Mesenchymal stem cell (in vitro differentiated cells and primary cell): ENCODE measurements around the gene ASMTL.

Experiments
- DNase-seq: peaks from one replicate; pipeline ENCODE4 v3.0.0-alpha.2; 2013
- H2AFZ ChIP-seq: one replicate; pipeline ENCODE4 v1.6.1; 2013; ENCODE audit warnings: low read depth, mild to moderate bottlenecking, control low read depth, inconsistent platforms, low read length, moderate library complexity
- H2AK5ac ChIP-seq: 2 replicates; pipeline ENCODE4 v1.6.1; 2013; ENCODE audit warnings: low read length, moderate library complexity, mild to moderate bottlenecking, inconsistent platforms; ENCODE audit not compliant: severe bottlenecking
- H2BK120ac ChIP-seq: one replicate; pipeline ENCODE4 v1.6.1; 2013; ENCODE audit warnings: low read depth, mild to moderate bottlenecking, inconsistent platforms, low read length, moderate library complexity
- H2BK12ac ChIP-seq, 2 experiments: one replicate each; pipeline ENCODE4 v1.6.1; 2013; ENCODE audit warnings: inconsistent platforms in 2 of 2, low read length in 2 of 2, mild to moderate bottlenecking in 2 of 2, moderate library complexity in 2 of 2, control low read depth in 1 of 2
- H2BK15ac ChIP-seq: one replicate; pipeline ENCODE4 v1.6.1; 2013; ENCODE audit warnings: mild to moderate bottlenecking, low read depth, inconsistent platforms; ENCODE audit not compliant: poor library complexity, severe bottlenecking
- H2BK5ac ChIP-seq: 2 replicates; pipeline ENCODE4 v1.6.1; 2013; ENCODE audit warnings: low read depth, mild to moderate bottlenecking, low read length, control low read depth, inconsistent platforms; ENCODE audit not compliant: poor library complexity, severe bottlenecking
- H3K14ac ChIP-seq, 2 experiments: one replicate each; pipeline ENCODE4 v1.6.1; 2013; ENCODE audit warnings: inconsistent platforms in 2 of 2, low read length in 2 of 2, control low read depth in 1 of 2, mild to moderate bottlenecking in 1 of 2, moderate library complexity in 1 of 2
- H3K18ac ChIP-seq, 2 experiments: one replicate each; pipeline ENCODE4 v1.6.1; 2013; ENCODE audit warnings: inconsistent platforms in 2 of 2, low read length in 2 of 2, control low read depth in 1 of 2, low read depth in 1 of 2, mild to moderate bottlenecking in 1 of 2
- H3K23ac ChIP-seq, 2 experiments: one replicate each; pipeline ENCODE4 v1.6.1; 2013; ENCODE audit warnings: inconsistent platforms in 2 of 2, low read length in 2 of 2, mild to moderate bottlenecking in 2 of 2, moderate library complexity in 2 of 2, control low read depth in 1 of 2
- H3K27ac ChIP-seq: 2 replicates; pipeline ENCODE4 v1.5.1; 2013; ENCODE audit warnings: mild to moderate bottlenecking, moderate library complexity, low read length, control low read depth, inconsistent platforms; ENCODE audit not compliant: poor library complexity, severe bottlenecking
- H3K27me3 ChIP-seq, 2 experiments: 2 replicates each; pipeline versions ENCODE4 v1.6.1 to v1.7.0; 2013; ENCODE audit warnings: low read length in 2 of 2, mild to moderate bottlenecking in 2 of 2, moderate library complexity in 2 of 2, control low read depth in 1 of 2, inconsistent platforms in 1 of 2; ENCODE audit not compliant: control insufficient read depth in 1 of 2, insufficient read depth in 1 of 2
- H3K36me3 ChIP-seq, 2 experiments: 2 replicates each; pipeline versions ENCODE4 v1.6.1 to v1.7.0; 2013; ENCODE audit warnings: low read length in 2 of 2, control low read depth in 1 of 2, inconsistent platforms in 1 of 2, low read depth in 1 of 2, mild to moderate bottlenecking in 1 of 2; ENCODE audit not compliant: insufficient read depth in 2 of 2, control insufficient read depth in 1 of 2
- H3K4ac ChIP-seq, 2 experiments: one replicate each; pipeline ENCODE4 v1.6.1; 2013; ENCODE audit warnings: inconsistent platforms in 2 of 2, low read length in 2 of 2, mild to moderate bottlenecking in 2 of 2, moderate library complexity in 2 of 2, control low read depth in 1 of 2, low read depth in 1 of 2
- H3K4me1 ChIP-seq: 2 replicates; pipeline ENCODE4 v1.6.1; 2013; ENCODE audit warnings: low read depth, low read length, control low read depth; ENCODE audit not compliant: control insufficient read depth, insufficient read depth
- H3K4me2 ChIP-seq: 2 replicates; pipeline ENCODE4 v1.6.1; 2013; ENCODE audit warnings: low read length, mild to moderate bottlenecking, inconsistent platforms; ENCODE audit not compliant: poor library complexity, severe bottlenecking
- H3K4me3 ChIP-seq, 2 experiments: 2 replicates each; pipeline versions ENCODE4 v1.5.1 to v1.7.0; 2013; ENCODE audit warnings: low read length in 2 of 2, mild to moderate bottlenecking in 2 of 2, control low read depth in 1 of 2, low read depth in 1 of 2; ENCODE audit not compliant: insufficient read depth in 1 of 2
- H3K79me1 ChIP-seq: replicated peaks from 2 replicates; pipeline ENCODE4 v1.6.1; 2013; ENCODE audit warnings: mild to moderate bottlenecking, control low read depth, low read length, inconsistent platforms; ENCODE audit not compliant: poor library complexity, severe bottlenecking
- H3K9ac ChIP-seq: 2 replicates; pipeline ENCODE4 v1.7.0; 2013; ENCODE audit warnings: mild to moderate bottlenecking, low read length, moderate library complexity
- H3K9me3 ChIP-seq: 2 replicates; pipeline ENCODE4 v1.7.0; 2013; ENCODE audit warnings: mild to moderate bottlenecking, low read length; ENCODE audit not compliant: control insufficient read depth
- H4K8ac ChIP-seq: one replicate; pipeline ENCODE4 v1.6.1; 2013; ENCODE audit warnings: inconsistent platforms, mild to moderate bottlenecking, low read length, moderate library complexity
- H4K91ac ChIP-seq: one replicate; pipeline ENCODE4 v1.6.1; 2013; ENCODE audit warnings: mild to moderate bottlenecking, low read length, inconsistent platforms
- WGBS: methylation state at CpG from one replicate; pipeline ENCODE4 v1.1.7; 2013; ENCODE audit warnings: mixed read lengths; 5-methylcytosine and 5-hydroxymethylcytosine counted together

The ASMTL gene

GRCh38 chrX:1398431-1399340 is 54.0 kb downstream of the ASMTL start:
- no peak overlapping the region for H3K23ac ChIP-seq
- no peak overlapping the region for H2BK12ac ChIP-seq
- no peak overlapping the region for H3K27ac ChIP-seq
- H2BK15ac ChIP-seq: no peak overlapping the region
- DNase-seq: peak; percentile 33
- H3K27me3 ChIP-seq: no peaks in the 10 kb centered on the region
- H3K9me3 ChIP-seq: no peaks in the 10 kb centered on the region
- H3K4me1 ChIP-seq: peaks cover 18% of the 10 kb centered on the region
- no peak overlapping the region for H4K8ac ChIP-seq
- H3K14ac ChIP-seq: no peak overlapping the region
- H4K91ac ChIP-seq: no peak overlapping the region
- H2AFZ ChIP-seq: no peak overlapping the region
- 86% methylated on average over 23 of the region's 29 CpGs for WGBS
- peaks cover 44 to 68% of the 10 kb centered on the region in 2 experiments for H3K36me3 ChIP-seq
- peaks cover 40% of the 10 kb centered on the region for H3K79me1 ChIP-seq
- H3K9ac ChIP-seq: no peak overlapping the region
- no peak overlapping the region for H2BK120ac ChIP-seq
- H2AK5ac ChIP-seq: no peak overlapping the region
- H3K4ac ChIP-seq: no peak overlapping the region
- no peak overlapping the region for H2BK5ac ChIP-seq
- H3K18ac ChIP-seq: no peak overlapping the region
- no peak overlapping the region for H3K4me3 ChIP-seq
- H3K4me2 ChIP-seq: no peak overlapping the region

GRCh38 chrX:1397441-1398270 is 55.1 kb downstream of the ASMTL start:
- WGBS: 86% methylated on average over 24 of the region's 29 CpGs
- Histone ChIP-seq H3K27ac (no peak overlapping the region), H3K27me3 (no peaks in the 10 kb centered on the region), H2AFZ (no peak overlapping the region), H2AK5ac (no peak overlapping the region), H3K36me3 (peaks cover 35 to 58% of the 10 kb centered on the region in 2 experiments), H4K91ac (no peak overlapping the region), H3K4me2 (no peak overlapping the region), H3K14ac (no peak overlapping the region), H3K9me3 (no peaks in the 10 kb centered on the region), H3K4ac (no peak overlapping the region), H3K4me1 (peaks cover 18% of the 10 kb centered on the region), H2BK15ac (no peak overlapping the region), H2BK120ac (no peak overlapping the region), H3K23ac (no peak overlapping the region), H2BK5ac (no peak overlapping the region), H3K79me1 (peaks cover 33% of the 10 kb centered on the region), H4K8ac (peak overlapping the region; percentile 41), H3K18ac (no peak overlapping the region), H3K4me3 (no peak overlapping the region), H3K9ac (no peak overlapping the region), H2BK12ac (no peak overlapping the region)
- no peak for DNase-seq

- no peak overlapping the region for H3K18ac ChIP-seq
- WGBS: 89% methylated on average over 15 of the region's 15 CpGs
- H3K14ac ChIP-seq: no peak overlapping the region
- H3K23ac ChIP-seq: no peak overlapping the region
- no peak overlapping the region for H2BK12ac ChIP-seq
- H4K91ac ChIP-seq: no peak overlapping the region
- H3K4ac ChIP-seq: no peak overlapping the region
- H2AK5ac ChIP-seq: no peak overlapping the region
- DNase-seq: no peak
- no peak overlapping the region for H2BK15ac ChIP-seq
- H3K9ac ChIP-seq: no peak overlapping the region
- H3K36me3 ChIP-seq: peaks cover 32 to 52% of the 10 kb centered on the region in 2 experiments
- no peak overlapping the region for H3K27ac ChIP-seq
- no peak overlapping the region for H3K4me2 ChIP-seq
- no peaks in the 10 kb centered on the region for H3K9me3 ChIP-seq
- H3K79me1 ChIP-seq: peaks cover 29% of the 10 kb centered on the region
- no peak overlapping the region for H2AFZ ChIP-seq
- no peaks in the 10 kb centered on the region for H3K27me3 ChIP-seq
- no peak overlapping the region for H2BK120ac ChIP-seq
- H3K4me3 ChIP-seq: no peak overlapping the region
- peaks cover 18% of the 10 kb centered on the region for H3K4me1 ChIP-seq
- H2BK5ac ChIP-seq: no peak overlapping the region
- H4K8ac ChIP-seq: no peak overlapping the region
These were observed 55.7 kb downstream of the ASMTL start for GRCh38 chrX:1397001-1397400.

- Histone ChIP-seq H3K27me3 (no peaks in the 10 kb centered on the region), H3K14ac (no peak overlapping the region), H3K4me1 (peaks cover 16% of the 10 kb centered on the region), H2BK12ac (no peak overlapping the region), H3K23ac (no peak overlapping the region), H4K8ac (no peak overlapping the region), H3K4me2 (no peak overlapping the region), H3K36me3 (peaks cover 23 to 46% of the 10 kb centered on the region in 2 experiments), H2BK120ac (no peak overlapping the region), H2AFZ (no peak overlapping the region), H2AK5ac (no peak overlapping the region), H3K27ac (no peak overlapping the region), H2BK5ac (no peak overlapping the region), H3K9me3 (no peaks in the 10 kb centered on the region), H3K4ac (no peak overlapping the region), H3K4me3 (peak overlapping the region in 1 of 2 experiments; percentile 86), H3K9ac (peak overlapping the region; percentile 96), H3K79me1 (peaks cover 23% of the 10 kb centered on the region), H3K18ac (no peak overlapping the region), H2BK15ac (no peak overlapping the region), H4K91ac (no peak overlapping the region)
- 98% methylated on average over 5 of the region's 5 CpGs for WGBS
- no peak for DNase-seq
These were observed 57.0 kb downstream of the ASMTL start for GRCh38 chrX:1395646-1396216.
